ENCODE measurements around the gene ARHGAP8.

Gene ARHGAP8

GRCh38 chr22:44865193-44866057, 113.0 kb downstream of the ARHGAP8 start:
- intact Hi-C loops (cut with DNase I): no loop called here
- no peak for DNase-seq

GRCh38 chr22:44869196-44869595, 116.8 kb downstream of the ARHGAP8 start:
- DNase-seq: no peak

DNA sequence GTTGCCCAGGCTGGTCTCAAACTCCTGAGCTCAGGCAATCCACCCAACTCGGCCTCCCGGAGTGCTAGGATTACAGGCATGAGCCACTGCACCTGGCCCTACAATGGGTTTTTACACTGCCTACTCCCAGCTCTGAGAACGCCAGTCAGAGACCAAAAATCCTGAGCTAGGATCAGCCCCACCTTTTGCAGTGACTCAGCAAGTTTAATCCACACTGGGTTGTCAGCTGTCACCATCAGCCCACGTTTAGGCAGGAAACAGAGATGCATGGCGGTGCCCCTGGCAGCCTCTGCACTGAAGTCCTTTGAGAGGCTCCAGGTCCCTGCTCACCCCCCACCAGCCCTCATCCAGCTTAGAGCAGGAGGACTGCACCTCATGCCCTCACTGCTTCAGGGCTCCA, 117.6 kb downstream of the ARHGAP8 start:
- peak; percentile 15 to 89 (median 67) for DNase-seq
- intact Hi-C loops (cut with DNase I): no loop called here

More at GRCh38 chr22:44869196-44869595, 116.8 kb downstream of the ARHGAP8 start:
- intact Hi-C loops (cut with DNase I): no loop called here

DNA sequence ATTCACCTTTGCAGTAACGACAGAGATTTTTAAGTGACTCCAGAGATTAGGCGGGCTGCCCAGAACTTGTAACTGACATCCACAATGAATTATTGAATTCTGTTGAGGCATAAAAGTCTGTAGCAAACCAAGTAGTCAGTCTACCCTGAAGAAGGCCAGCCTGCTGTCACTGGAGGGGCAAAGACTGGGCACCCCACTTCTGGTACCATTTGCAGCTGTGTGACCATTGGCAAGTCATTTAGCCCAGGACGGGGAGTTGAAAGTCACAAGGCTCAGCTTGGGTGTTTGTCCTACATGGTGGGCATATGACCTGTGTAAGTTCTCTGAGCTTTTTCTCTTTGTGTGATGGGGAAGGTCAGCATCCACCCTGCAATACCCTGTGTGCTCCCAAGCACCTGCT, 119.4 kb downstream of the ARHGAP8 start:
- no peak for DNase-seq
- intact Hi-C loops (cut with DNase I): no loop called here

DNA sequence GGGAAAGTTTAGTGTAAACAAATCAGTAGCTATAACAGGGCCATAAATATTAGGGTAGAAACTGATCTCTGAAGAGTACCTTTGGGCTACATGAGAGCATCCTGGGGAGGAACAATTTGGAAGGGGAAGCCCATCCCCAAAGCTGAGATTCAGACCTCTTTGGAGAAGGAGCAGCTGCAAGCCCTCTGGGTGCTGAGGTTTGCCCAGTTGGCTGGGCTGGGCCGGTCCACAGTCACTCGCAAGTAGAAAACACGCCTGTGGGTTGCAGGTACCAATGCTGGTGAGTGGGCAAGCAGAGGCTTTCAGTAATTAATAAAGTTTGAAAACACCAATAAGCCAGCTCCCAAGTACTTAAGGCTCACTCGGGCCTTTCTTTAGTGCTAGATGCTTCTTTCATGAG, 124.5 kb downstream of the ARHGAP8 start:
- no peak for DNase-seq
- intact Hi-C loops (cut with DNase I): no loop called here

- intact Hi-C loops (cut with DNase I): no loop called here
- no peak for DNase-seq
These were observed 126.3 kb downstream of the ARHGAP8 start for GRCh38 chr22:44878483-44879300.

GRCh38 chr22:44879301-44879680, 126.9 kb downstream of the ARHGAP8 start:
- intact Hi-C loops (cut with DNase I): no loop called here
- peak in 1 of 42 donors; percentile 5 for DNase-seq

- intact Hi-C loops (cut with DNase I): no loop called here
- no peak for DNase-seq
These were observed 128.4 kb downstream of the ARHGAP8 start for GRCh38 chr22:44880610-44881290.

GRCh38 chr22:44881624-44882023, 129.2 kb downstream of the ARHGAP8 start:
- intact Hi-C loops (cut with DNase I): no loop called here
- DNase-seq: peak in 1 of 42 donors; percentile 2

GRCh38 chr22:44882226-44882905, 130.0 kb downstream of the ARHGAP8 start:
- DNase-seq: peak in 3 of 42 donors; percentile 3 to 11 (median 8)
- intact Hi-C loops (cut with DNase I): no loop called here

DNA sequence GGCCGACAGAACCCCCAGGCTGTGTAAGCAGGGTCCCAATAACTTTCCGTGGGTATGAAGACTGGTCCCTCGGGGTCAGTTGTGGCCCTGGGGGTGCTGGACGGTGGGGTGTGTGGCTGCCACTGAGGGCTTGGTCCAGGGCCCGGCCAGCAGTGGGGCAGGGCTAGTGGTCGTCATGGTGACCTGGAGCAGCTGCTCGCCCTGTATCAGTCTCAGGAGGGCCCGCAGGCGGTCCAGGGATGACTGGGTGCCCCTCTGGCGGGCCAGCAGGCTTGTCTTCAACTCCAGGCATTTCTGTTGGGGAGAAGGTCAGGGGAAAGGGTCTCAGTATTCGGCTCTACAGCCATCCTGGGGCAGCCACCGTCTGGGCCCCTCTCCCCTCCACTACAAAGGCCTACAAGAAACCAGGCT, 130.6 kb downstream of the ARHGAP8 start:
- DNase-seq: peak in 2 of 42 donors; percentile 3 to 8

GRCh38 chr22:44884562-44884961, 132.2 kb downstream of the ARHGAP8 start:
- no peak for DNase-seq
- intact Hi-C loops (cut with DNase I): no loop called here

More for the DNA sequence above, 130.6 kb downstream of the ARHGAP8 start:
- intact Hi-C loops (cut with DNase I): no loop called here

- intact Hi-C loops (cut with DNase I): no loop called here
- DNase-seq: peak in 1 of 42 donors; percentile 20
These were observed 132.8 kb downstream of the ARHGAP8 start for GRCh38 chr22:44884968-44885805.

DNA sequence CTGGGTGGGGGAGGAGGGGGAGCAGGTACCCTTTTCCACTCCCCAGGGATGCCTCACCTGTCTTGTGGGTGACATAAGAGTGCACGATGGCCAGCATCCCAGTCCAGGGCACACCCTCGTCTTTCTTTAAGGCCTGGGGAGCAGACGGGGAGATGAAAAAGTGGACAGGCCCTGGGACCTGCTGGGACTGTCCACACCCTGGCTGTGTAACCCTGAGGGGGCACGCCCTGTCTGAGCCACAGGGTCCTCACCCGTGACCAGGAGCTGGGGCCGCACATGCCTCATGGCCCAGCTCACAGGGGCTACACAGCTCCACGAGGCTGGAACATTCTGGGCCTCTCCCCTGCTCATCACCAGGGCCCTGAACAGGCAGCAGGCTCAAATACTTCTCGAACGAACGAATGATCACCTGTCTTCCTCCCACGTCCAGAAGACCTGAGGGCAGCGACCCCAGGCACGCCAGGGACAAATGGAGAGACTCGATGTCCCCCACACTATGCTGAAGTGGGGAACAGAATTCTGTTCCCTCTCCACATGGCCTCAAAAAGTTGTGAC, 133.5 kb downstream of the ARHGAP8 start:
- intact Hi-C loops (cut with DNase I): no loop called here
- peak in 4 of 42 donors; percentile 3 to 18 (median 4) for DNase-seq

DNA sequence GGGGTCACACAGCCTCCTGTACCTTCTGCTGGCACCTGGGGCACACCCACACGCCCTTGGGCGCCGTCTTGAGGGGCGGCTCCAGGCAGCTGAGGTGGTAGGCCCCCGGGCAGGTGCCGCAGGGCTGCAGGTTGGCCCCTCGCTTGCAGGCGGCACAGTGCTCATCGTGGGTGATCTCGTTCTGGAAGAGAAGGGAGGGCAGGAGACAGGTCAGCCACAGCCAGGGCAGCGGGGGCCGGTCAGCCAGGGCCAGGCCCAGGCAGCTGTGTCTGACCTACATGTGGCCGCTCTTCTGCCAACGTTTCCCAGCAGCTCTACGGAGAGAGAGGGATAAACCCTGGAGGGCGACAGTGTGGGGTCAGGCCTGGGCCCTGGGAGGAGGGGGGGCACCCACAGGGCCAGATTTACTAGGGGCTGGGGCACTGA, 135.6 kb downstream of the ARHGAP8 start:
- intact Hi-C loops (cut with DNase I): no loop called here
- DNase-seq: peak in 6 of 42 donors; percentile 3 to 24 (median 12)

DNA sequence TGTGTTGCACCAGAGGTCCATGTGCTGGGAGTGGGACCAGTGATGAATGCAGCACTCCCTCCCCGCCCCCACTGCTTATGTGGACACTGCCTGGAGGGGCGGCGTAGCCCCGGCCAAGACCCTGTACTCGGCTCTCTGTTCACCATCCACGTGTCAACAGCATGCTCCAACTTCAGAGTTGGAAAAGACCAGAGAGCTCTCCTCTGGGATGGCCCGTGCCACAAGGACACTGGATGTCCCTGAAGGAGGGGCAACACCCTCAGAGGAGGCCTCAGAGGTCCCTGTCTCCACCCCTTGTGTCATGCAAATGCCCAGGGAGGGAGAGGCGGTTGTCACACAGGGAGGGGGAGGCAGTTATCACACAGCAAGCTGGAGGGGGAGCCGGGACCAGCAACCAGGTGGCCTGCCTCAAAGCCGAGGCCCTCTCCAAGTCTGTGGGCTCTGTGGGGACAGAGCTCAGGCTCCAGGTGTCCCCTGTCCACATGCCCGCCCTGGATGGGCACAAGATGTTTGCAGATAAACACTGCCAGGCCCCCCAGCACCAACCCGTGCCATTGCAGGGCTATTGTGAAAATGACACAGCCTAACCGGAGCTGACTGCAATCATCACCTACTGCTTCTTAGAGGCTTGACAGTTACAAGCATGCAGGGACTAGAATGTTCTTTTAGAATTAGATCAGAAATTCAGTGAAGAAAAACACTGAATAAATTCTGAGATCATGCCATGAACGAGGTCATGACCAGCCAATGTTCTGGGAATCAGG, 136.3 kb downstream of the ARHGAP8 start:
- intact Hi-C loops (cut with DNase I): no loop called here
- DNase-seq: peak in 5 of 42 donors; percentile 3 to 21 (median 5)

All from head of caudate nucleus (tissue), 42 donors.